NCI-H510A (cell line): Measurements from ENCODE around the gene KLHL8.

Source experiments
- DNase-seq: peaks from one replicate; lab custom pipeline; 2025; lab: John Stamatoyannopoulos, UW

The KLHL8 gene

DNA sequence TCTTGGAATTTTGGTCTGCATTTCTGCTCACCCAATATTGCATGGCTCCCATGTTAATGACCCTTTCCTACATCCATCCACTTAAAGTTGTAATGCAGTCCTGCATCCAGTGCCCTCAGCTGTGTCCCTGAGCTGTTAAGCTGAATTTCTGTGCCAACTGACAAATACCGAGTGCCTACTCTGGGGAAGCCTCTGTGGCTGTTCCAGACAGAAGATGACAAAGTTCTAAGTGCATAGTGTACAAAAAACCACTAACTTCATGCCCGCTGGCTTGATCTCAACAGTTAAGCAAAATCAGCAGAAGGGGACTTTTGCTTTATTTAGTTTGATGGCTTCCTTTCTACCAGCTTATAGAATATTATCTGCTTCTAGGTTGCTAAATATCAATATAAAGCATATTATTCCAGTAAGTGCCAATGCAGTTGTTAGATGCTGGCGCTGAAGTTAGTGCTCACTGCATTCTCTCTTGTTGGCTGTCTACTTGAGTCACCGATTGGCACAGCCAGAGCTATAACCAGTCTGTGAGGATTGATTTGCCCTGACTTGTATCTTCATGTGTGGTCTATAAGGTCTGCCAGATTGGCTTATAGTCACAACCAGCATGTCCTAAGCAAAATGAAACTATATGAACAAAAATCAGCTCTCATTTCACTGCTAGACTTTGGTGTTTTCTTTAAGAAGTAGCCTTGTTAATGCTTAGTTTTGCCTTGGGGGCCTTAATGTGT lies 98.9 kb downstream of the KLHL8 start:
- DNase-seq = no peak

DNA sequence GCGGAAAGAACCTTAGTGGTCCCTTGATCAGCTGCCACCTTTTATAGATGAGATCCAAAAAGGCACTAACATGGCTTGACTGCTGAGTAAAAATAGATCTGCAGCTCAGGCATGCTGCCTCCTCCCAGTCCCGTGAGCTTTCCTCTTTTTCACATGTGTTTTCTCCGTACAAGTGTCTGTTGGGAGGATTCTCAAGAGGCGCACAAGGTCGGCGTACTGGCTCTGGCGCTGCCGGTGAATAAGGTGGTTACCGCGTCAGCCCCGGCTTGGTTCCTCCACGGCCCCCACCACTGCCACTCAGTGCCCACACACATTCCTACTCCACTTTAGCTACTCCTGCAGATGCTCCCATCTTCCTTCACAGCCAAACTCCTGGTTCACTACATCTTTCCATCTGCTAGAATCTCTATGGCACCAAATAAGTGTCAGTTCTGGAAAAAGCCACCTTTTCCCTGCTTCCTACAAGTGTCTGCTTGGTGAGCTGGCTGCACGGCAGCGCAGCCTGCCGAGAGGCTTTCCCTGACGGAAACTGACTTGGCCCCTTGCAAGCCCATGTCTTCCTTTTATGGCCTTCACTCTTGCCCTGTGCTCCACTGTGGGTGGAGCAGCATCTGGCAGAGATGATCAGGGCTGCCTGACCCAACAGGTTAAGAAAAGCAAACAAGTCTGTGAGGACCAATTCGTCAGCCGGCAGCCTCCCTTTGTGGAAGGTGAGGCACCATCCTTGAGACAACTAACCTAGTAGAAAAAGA lies 99.8 kb downstream of the KLHL8 start:
- peak; percentile 75 for DNase-seq

DNA sequence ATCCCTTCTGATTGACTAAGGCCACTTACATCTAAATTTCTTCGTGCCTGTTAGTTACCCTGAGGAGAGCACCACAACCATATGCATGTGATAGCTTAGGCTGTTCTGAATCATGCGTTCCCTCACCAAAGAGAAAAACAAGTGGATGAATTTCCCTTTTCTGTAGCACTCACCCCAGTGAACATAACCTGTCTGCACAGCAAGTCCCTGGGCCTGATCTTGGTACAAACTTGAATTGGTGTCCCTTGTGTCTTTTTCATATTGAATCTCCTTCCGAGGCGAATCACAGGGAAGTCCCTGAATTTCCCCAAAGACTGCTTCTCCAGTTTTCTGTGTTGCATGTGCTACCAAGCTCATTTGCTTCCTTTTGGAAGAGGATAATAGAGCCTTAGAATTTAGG lies 100.4 kb downstream of the KLHL8 start:
- DNase-seq = no peak

DNA sequence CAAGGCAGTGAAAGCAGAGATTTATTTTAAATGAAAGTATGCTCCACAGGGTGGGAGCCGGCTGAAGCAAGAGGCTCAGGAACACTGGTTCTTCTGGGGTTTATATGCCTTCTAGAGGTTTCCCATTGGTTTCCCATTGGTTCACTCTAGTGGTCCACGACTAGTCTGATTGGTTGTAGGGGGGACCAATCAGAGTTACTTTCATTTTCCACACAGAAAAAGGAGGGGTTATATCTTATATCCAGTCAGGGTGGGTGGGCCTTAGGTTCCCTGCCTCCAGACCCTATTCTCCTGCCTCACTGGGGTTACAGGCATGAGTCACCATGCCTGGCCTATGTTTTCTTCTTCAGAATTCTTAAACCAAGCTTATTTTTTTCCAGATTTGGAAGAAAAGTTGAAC lies 101.6 kb downstream of the KLHL8 start:
- DNase-seq = peak; percentile 8

DNA sequence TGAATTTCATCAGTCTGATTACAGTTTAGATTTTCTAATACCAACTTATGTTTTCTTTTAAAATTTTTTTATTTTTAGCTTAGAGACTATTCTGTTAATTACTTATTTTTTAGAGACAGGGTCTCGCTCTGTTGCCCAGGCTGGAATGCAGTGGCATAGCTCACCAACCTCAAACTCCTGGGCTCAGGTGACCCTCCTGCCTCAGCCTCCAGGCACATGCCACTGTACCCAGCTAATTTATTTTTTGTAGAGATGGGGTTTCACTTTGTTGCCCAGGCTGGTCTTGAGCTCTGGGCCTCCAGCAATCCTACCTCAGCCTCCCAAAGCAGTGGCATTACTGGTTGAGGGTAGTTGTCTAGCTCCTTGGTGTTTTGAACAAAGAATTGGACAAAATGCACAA lies 102.0 kb downstream of the KLHL8 start:
- no peak for DNase-seq

DNA sequence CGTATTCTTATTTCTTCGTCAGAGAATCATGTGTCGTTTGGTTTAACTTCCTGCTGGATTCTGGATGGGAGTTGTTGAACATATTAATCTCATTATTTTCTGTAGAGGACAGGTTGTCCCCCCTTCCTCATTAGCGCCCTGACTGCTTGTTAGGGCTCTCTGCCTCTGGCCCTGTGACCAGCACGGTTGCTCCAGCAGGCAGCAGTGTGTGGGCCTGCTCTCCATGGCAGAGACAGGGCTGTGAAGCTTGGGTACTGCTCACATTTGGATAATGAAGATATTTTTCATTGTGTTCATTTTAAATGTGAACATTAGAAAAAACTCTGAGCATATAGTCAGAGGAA lies 102.7 kb downstream of the KLHL8 start:
- DNase-seq = no peak

DNA sequence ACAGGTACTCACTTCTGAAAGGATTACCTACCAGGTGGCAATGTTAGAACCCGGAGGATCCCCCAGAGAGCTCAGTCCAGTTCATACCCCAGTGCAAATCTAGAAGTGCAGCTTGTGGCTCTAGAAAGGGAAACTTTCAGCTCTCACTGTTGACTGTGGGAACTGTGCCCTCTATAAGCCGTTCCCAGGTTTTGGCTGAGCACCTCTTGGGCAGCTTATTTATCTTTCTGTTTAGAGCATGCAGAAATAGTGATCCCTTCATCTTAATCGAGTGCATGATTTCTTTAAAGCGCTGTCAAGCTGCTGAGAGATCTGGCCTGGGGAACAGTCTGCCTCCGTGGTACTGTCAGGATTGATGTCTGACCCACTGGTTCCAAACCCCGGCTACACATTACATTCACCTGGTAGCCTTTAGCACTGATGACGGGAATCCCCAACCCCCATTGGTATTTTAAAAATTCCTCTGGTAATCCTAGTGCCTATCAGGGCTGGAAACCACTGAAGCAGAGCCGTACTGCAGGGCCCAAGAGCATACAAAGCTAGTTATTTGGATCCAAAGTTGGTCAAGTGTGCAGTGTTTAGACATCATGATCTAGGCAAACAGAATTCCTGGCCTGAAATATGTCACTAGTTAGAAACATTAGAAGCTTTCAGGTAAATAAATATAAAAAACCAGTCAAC lies 103.2 kb downstream of the KLHL8 start:
- DNase-seq = no peak

DNA sequence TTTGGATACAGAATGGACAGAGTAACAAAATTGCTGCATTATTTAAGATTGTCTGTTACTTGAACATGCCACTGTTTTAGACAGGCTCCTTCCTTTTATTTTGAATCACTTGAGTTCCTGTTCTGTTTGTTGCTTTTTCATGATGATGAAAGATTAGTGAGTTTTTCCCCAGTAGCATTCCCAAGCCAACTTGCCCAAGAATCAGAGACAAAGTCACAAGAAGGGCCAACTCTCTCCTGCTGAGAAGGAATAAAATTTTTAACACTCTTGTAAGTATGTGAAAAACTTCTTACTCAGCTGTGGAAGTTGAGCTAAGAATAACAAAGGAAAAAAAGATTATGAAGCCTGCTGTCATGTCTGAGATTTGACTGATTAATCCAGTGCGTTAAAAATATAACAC lies 104.2 kb downstream of the KLHL8 start:
- no peak for DNase-seq

DNA sequence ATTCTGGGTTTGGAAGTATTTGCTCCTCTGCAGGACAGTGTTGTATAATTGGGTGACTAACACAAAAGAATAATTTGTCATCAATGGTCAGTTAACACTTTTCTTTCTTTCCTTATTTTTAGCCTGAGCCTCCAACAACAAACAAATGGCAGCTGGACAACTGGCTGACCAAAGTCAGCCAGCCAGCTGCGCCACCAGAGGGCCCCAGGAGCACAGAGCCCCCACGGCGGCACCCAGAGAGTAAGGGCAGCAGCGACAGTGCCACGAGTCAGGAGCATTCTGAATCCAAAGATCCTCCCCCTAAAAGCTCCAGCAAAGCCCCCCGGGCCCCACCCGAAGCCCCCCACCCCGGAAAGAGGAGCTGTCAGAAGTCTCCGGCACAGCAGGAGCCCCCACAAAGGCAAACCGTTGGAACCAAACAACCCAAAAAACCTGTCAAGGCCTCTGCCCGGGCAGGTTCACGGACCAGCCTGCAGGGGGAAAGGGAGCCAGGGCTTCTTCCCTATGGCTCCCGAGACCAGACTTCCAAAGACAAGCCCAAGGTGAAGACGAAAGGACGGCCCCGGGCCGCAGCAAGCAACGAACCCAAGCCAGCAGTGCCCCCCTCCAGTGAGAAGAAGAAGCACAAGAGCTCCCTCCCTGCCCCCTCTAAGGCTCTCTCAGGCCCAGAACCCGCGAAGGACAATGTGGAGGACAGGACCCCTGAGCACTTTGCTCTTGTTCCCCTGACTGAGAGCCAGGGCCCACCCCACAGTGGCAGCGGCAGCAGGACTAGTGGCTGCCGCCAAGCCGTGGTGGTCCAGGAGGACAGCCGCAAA lies 106.0 kb downstream of the KLHL8 start:
- DNase-seq = no peak

DNA sequence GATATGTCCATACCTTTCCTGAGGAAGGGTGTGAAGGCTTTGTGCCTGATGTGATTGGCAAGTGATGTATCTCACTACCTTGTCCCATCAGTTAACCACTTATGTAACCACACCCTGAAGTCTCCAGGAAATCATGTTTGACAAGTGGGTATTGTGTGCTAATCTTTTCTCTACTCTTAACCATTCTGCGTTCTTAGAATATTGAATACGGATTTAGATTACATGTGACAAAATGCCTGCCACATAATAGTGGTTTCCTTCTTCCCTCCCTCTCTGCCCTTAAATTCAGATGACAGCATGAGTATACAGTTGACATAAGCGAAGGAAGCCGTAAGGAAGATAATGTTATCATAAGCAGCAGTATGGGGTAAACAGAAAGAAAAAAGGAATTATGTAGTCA lies 108.4 kb downstream of the KLHL8 start:
- no peak for DNase-seq
